ENCODE measurements around the gene SMIM20. TPM values are rescaled to one million over a fixed set of nuclear protein-coding genes. Genes with fewer than 3 reads are reported as not detected.
A peak's percentile ranks its signal among the peaks of the same experiment; 100 is the strongest.

SMIM20 gene
- total RNA-seq, 1 experiment from 2014 or later, result 27.0 TPM

DNA sequence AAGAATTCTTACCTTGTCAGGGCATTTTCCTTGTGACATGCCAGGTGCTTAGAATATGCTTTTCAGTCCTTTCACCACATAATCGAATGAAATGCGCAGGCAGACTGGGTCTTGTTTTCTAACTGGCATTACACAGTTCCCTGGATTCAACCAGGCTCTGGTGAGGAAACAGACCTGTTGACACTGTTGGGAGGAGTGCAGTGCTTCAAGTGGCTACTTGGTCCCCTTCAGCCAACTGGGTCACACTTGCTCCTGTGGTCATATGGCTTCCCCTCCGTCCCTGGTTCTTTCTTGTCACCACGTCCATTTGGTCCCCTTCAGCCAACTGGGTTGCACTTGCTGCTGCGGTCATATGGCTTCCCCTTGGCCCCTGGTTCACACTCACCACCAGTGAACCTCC lies 9.7 kb downstream of the SMIM20 start:
- Histone ChIP-seq H3K36me3 (ENCODE audit: low read depth, low read length) (no peaks in the 10 kb centered on the region), H3F3A (ENCODE audit: low read length, unreplicated experiment) (no peaks in the 10 kb centered on the region), H3K79me2 (ENCODE audit: low read length) (no peaks in the 10 kb centered on the region), H3K27me3 (ENCODE audit: low read length) (no peaks in the 10 kb centered on the region), H2AFZ (ENCODE audit: low read length) (no peak overlapping the region), H3K4me3 (ENCODE audit: low read length) (no peak overlapping the region), H3K9me2 (replicated peaks; ENCODE audit: low read length) (no peaks in the 10 kb centered on the region), H3K9ac (ENCODE audit: low read length) (no peak overlapping the region), H3K4me1 (ENCODE audit: insufficient read depth, low read length) (no peaks in the 10 kb centered on the region), H3K4me2 (ENCODE audit: low read length) (no peak overlapping the region), H4K20me1 (ENCODE audit: low read length) (no peaks in the 10 kb centered on the region), H3K27ac (ENCODE audit: low read length) (no peak overlapping the region), H3K9me3 (ENCODE audit: low read length) (no peaks in the 10 kb centered on the region)
- TF ChIP-seq EZH2phosphoT487 (IDR thresholded peaks at IDR 0.05; ENCODE audit: borderline replicate concordance, low read length) (no peak), EZH2 (IDR thresholded peaks at IDR 0.05; ENCODE audit: low read length, unreplicated experiment) (no peak)
- TF ChIP-seq, protein P1, sequence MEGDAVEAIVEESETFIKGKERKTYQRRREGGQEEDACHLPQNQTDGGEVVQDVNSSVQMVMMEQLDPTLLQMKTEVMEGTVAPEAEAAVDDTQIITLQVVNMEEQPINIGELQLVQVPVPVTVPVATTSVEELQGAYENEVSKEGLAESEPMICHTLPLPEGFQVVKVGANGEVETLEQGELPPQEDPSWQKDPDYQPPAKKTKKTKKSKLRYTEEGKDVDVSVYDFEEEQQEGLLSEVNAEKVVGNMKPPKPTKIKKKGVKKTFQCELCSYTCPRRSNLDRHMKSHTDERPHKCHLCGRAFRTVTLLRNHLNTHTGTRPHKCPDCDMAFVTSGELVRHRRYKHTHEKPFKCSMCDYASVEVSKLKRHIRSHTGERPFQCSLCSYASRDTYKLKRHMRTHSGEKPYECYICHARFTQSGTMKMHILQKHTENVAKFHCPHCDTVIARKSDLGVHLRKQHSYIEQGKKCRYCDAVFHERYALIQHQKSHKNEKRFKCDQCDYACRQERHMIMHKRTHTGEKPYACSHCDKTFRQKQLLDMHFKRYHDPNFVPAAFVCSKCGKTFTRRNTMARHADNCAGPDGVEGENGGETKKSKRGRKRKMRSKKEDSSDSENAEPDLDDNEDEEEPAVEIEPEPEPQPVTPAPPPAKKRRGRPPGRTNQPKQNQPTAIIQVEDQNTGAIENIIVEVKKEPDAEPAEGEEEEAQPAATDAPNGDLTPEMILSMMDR (conservative IDR thresholded peaks at IDR 0.05; ENCODE audit: low read depth, low read length), result no peak
- no TSS peak for BruUV-seq (replicated peaks)
- POLR2A ChIA-PET (ENCODE audit: unreplicated experiment), result no interaction called here
- CTCF ChIA-PET, result no interaction called here
- no peak for DNase-seq
- no peak for ATAC-seq
- intact Hi-C loops (cut with micrococcal nuclease), result no loop called here

DNA sequence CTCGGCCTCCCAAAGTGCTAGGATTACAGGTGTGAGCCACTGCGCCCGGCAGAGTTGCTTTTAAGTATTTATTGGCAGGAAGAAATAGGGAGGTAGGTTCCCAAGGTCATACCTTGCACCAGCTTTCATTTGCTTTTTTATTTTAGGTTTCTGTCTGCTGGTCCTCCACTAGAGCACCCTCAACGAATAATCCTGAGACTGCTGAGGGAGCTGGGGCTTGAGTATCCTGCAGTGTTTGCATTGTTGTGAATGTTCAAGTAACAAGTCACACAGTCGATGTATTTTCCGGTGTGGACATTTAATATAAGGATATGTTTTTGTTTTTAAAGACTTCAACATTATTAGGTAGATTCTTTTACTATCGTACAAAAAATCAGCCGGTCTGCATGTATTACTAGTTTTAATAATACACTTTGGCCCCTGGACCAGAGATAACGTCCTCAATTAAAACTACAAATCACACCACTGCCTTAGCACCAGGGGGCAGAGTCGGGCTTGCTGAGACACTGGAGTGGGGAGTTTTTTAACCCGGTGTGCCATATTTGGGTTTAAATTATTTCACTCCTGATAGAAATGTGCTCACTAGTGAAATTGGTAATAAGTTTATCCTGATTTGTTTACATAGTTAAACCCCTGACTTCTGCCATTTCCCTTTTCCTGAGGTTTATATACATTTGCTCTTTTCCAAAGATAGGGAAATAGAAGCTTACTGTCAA lies 11.6 kb downstream of the SMIM20 start:
- H3K4me2 ChIP-seq (ENCODE audit: low read length), result no peak overlapping the region
- H3K27ac ChIP-seq (ENCODE audit: low read length), result no peak overlapping the region
- H3F3A ChIP-seq (ENCODE audit: low read length, unreplicated experiment), result no peaks in the 10 kb centered on the region
- no peaks in the 10 kb centered on the region for H3K4me1 ChIP-seq (ENCODE audit: insufficient read depth, low read length)
- ATAC-seq (peak; percentile 42; the same call in 1 of the 2 replicates), DNase-seq (peak; percentile 46)
- intact Hi-C loops (cut with micrococcal nuclease), result no loop called here
- CTCF ChIA-PET, result interaction anchor here (0.5 kb wide), 1 partner anchor 149 kb away, joined by 3 read pairs; no protein-coding TSS in a partner anchor
- TF ChIP-seq EZH2 (IDR thresholded peaks at IDR 0.05; ENCODE audit: low read length, unreplicated experiment) (no peak), EZH2phosphoT487 (IDR thresholded peaks at IDR 0.05; ENCODE audit: borderline replicate concordance, low read length) (no peak)
- TF ChIP-seq, protein P1 (conservative IDR thresholded peaks at IDR 0.05; ENCODE audit: low read depth, low read length), result peak; percentile 69
- no peaks in the 10 kb centered on the region for H3K79me2 ChIP-seq (ENCODE audit: low read length)
- no TSS peak for BruUV-seq (replicated peaks)
- no peak overlapping the region for H3K9ac ChIP-seq (ENCODE audit: low read length)
- H3K27me3 ChIP-seq (ENCODE audit: low read length), result no peaks in the 10 kb centered on the region
- no peaks in the 10 kb centered on the region; the same call in 1 of the 2 replicates for H3K36me3 ChIP-seq (ENCODE audit: low read depth, low read length)
- no peaks in the 10 kb centered on the region for H3K9me3 ChIP-seq (ENCODE audit: low read length)
- no peaks in the 10 kb centered on the region for H4K20me1 ChIP-seq (ENCODE audit: low read length)
- POLR2A ChIA-PET (ENCODE audit: unreplicated experiment), result no interaction called here
- H3K4me3 ChIP-seq (ENCODE audit: low read length), result no peak overlapping the region
- H2AFZ ChIP-seq (ENCODE audit: low read length), result no peak overlapping the region
- no peaks in the 10 kb centered on the region for H3K9me2 ChIP-seq (replicated peaks; ENCODE audit: low read length)

DNA sequence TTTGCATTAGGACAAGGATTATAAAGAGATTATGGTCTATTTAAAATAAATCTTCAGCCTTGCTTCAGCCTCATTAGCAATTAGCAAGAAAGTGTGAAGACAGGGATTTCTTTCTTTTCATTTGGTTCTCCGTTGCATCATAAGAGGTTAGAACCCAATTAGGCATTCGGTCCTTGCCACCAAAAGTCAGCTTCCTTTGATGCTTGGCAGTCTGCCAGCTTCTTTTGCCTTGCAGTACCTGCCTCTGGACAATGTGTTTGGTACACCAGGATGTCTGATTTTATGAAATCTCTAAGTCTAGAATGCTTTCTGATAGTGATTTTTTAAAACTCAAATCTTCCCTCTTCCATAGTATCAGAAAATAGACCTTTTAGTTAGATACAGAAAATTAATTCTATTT lies 12.4 kb downstream of the SMIM20 start:
- POLR2A ChIA-PET (ENCODE audit: unreplicated experiment), result no interaction called here

More for the DNA sequence above, 12.4 kb downstream of the SMIM20 start:
- H3K9ac ChIP-seq (ENCODE audit: low read length), result no peak overlapping the region
- TF ChIP-seq, protein P1 (conservative IDR thresholded peaks at IDR 0.05; ENCODE audit: low read depth, low read length), result no peak
- no peak for TF ChIP-seq EZH2 (IDR thresholded peaks at IDR 0.05; ENCODE audit: low read length, unreplicated experiment)
- no peak for TF ChIP-seq EZH2phosphoT487 (IDR thresholded peaks at IDR 0.05; ENCODE audit: borderline replicate concordance, low read length)
- no peaks in the 10 kb centered on the region for H4K20me1 ChIP-seq (ENCODE audit: low read length)
- DNase-seq (peak; percentile 4), ATAC-seq (no peak)
- intact Hi-C loops (cut with micrococcal nuclease), result no loop called here
- no peak overlapping the region for H3K4me3 ChIP-seq (ENCODE audit: low read length)
- CTCF ChIA-PET, result no interaction called here
- H3K79me2 ChIP-seq (ENCODE audit: low read length), result no peaks in the 10 kb centered on the region
- H3K9me2 ChIP-seq (replicated peaks; ENCODE audit: low read length), result no peaks in the 10 kb centered on the region
- H3K9me3 ChIP-seq (ENCODE audit: low read length), result no peaks in the 10 kb centered on the region
- no peak overlapping the region for H3K4me2 ChIP-seq (ENCODE audit: low read length)
- no peaks in the 10 kb centered on the region; the same call in 1 of the 2 replicates for H3K36me3 ChIP-seq (ENCODE audit: low read depth, low read length)
- no peaks in the 10 kb centered on the region for H3F3A ChIP-seq (ENCODE audit: low read length, unreplicated experiment)
- H3K27ac ChIP-seq (ENCODE audit: low read length), result no peak overlapping the region
- no TSS peak for BruUV-seq (replicated peaks)
- H3K4me1 ChIP-seq (ENCODE audit: insufficient read depth, low read length), result no peaks in the 10 kb centered on the region
- no peak overlapping the region for H2AFZ ChIP-seq (ENCODE audit: low read length)
- H3K27me3 ChIP-seq (ENCODE audit: low read length), result no peaks in the 10 kb centered on the region
